ENCODE data around the gene VGF.

The VGF gene

GRCh38 chr7:101167645-101168411, 2.5 kb upstream of the VGF start:
- Histone ChIP-seq H3K9me3 (no peaks in the 10 kb centered on the region), H3K4me1 (peaks cover 0 to 61% (median 49%) of the 10 kb centered on the region in 4 donors), H3K27ac (no peak overlapping the region), H3K27me3 (peaks cover 8 to 99% of the 10 kb centered on the region in 2 donors), H3K36me3 (no peaks in the 10 kb centered on the region), H3K4me3 (no peak overlapping the region)
- no peak for DNase-seq
- intact Hi-C loops (cut with DNase I; ENCODE audit: low total_unique reads), result loop anchor here (2.0 to 10.0 kb wide), 2 partner anchors 23 to 273 kb away; partner anchors contain the start of gene ACHE
- no peak for TF ChIP-seq CTCF (IDR thresholded peaks at IDR 0.05)

- no peak for TF ChIP-seq CTCF (IDR thresholded peaks at IDR 0.05)
- Histone ChIP-seq H3K9me3 (no peaks in the 10 kb centered on the region), H3K27ac (no peak overlapping the region), H3K36me3 (no peaks in the 10 kb centered on the region), H3K4me3 (no peak overlapping the region), H3K4me1 (peaks cover 0 to 60% (median 47%) of the 10 kb centered on the region in 4 donors), H3K27me3 (peaks cover 5 to 99% of the 10 kb centered on the region in 2 donors)
- no peak for DNase-seq
- intact Hi-C loops (cut with DNase I; ENCODE audit: low total_unique reads), result loop anchor here (10.0 kb wide), 1 partner anchor 272 kb away; the partner anchor contains the start of gene ACHE
These were observed 1.7 kb upstream of the VGF start for GRCh38 chr7:101166909-101167644.

GRCh38 chr7:101166648-101166908, 1.2 kb upstream of the VGF start:
- Histone ChIP-seq H3K9me3 (no peaks in the 10 kb centered on the region), H3K27ac (no peak overlapping the region), H3K36me3 (no peaks in the 10 kb centered on the region), H3K4me1 (peaks cover 0 to 56% (median 43%) of the 10 kb centered on the region in 4 donors), H3K4me3 (no peak overlapping the region), H3K27me3 (peaks cover 5 to 99% of the 10 kb centered on the region in 2 donors)
- DNase-seq, result no peak
- intact Hi-C loops (cut with DNase I; ENCODE audit: low total_unique reads), result loop anchor here (10.0 kb wide), 1 partner anchor 272 kb away; the partner anchor contains the start of gene ACHE
- TF ChIP-seq CTCF (IDR thresholded peaks at IDR 0.05), result no peak

GRCh38 chr7:101165958-101166647, 734 bp upstream of the VGF start:
- no peak for TF ChIP-seq CTCF (IDR thresholded peaks at IDR 0.05)
- Histone ChIP-seq H3K27me3 (peaks cover 5 to 99% of the 10 kb centered on the region in 2 donors), H3K4me3 (peak overlapping the region in 1 of 2 donors; percentile 6), H3K36me3 (peaks cover 0 to under 1% (median 0%) of the 10 kb centered on the region in 3 donors), H3K4me1 (peaks cover 0 to 52% (median 41%) of the 10 kb centered on the region in 4 donors), H3K27ac (no peak overlapping the region), H3K9me3 (no peaks in the 10 kb centered on the region)
- intact Hi-C loops (cut with DNase I; ENCODE audit: low total_unique reads), result loop anchor here (10.0 kb wide), 1 partner anchor 271 kb away; the partner anchor contains the start of gene ACHE
- no peak for DNase-seq

- intact Hi-C loops (cut with DNase I; ENCODE audit: low total_unique reads), result loop anchor here (10.0 kb wide), 1 partner anchor 269 kb away; the partner anchor contains the start of gene ACHE
These were observed 1.1 kb downstream of the VGF start for GRCh38 chr7:101164071-101164840.

More at GRCh38 chr7:101164071-101164840, 1.1 kb downstream of the VGF start:
- DNase-seq, result no peak
- Histone ChIP-seq H3K9me3 (no peaks in the 10 kb centered on the region), H3K36me3 (peaks cover 16 to 18% (median 17%) of the 10 kb centered on the region in 3 donors), H3K4me1 (peaks cover 0 to 41% (median 36%) of the 10 kb centered on the region in 4 donors), H3K4me3 (peak overlapping the region; percentile 22 to 48), H3K27me3 (peaks cover 5 to 100% of the 10 kb centered on the region in 2 donors), H3K27ac (no peak overlapping the region)
- no peak for TF ChIP-seq CTCF (IDR thresholded peaks at IDR 0.05)
